Ishikawa (cell line): Measurements from ENCODE around the gene TRIM71.

Experiments
- CEBPB ChIP-seq: IDR thresholded peaks from 2 replicates; pipeline ENCODE4 v1.6.1; 2012
- CREB1 ChIP-seq: IDR thresholded peaks from 2 replicates; pipeline ENCODE4 v1.6.1; 2012; ENCODE audit warnings: low read depth
- EGR1 ChIP-seq: IDR thresholded peaks from 2 replicates; pipeline ENCODE4 v1.6.1; 2012
- EP300 ChIP-seq: IDR thresholded peaks from 2 replicates; pipeline ENCODE4 v1.6.1; 2012; ENCODE audit warnings: borderline replicate concordance
- FOXM1 ChIP-seq: IDR thresholded peaks from 2 replicates; pipeline ENCODE4 v1.6.1; 2012; ENCODE audit warnings: low read depth, borderline replicate concordance
- MAX ChIP-seq: IDR thresholded peaks from 2 replicates; pipeline ENCODE4 v1.6.1; 2012
- NFIC ChIP-seq: IDR thresholded peaks from 2 replicates; pipeline ENCODE4 v1.6.1; 2012
- RAD21 ChIP-seq: IDR thresholded peaks from 2 replicates; pipeline ENCODE4 v1.6.1; 2012; ENCODE audit warnings: low read depth
- REST ChIP-seq: IDR thresholded peaks from 2 replicates; pipeline ENCODE4 v1.6.1; 2012; ENCODE audit warnings: low read depth, mild to moderate bottlenecking
- TAF1 ChIP-seq: IDR thresholded peaks from 2 replicates; pipeline ENCODE4 v1.6.1; 2012; ENCODE audit warnings: low read depth, mild to moderate bottlenecking
- TCF12 ChIP-seq: IDR thresholded peaks from 2 replicates; pipeline ENCODE4 v1.6.1; 2012; ENCODE audit warnings: low read depth
- TEAD4 ChIP-seq: IDR thresholded peaks from 2 replicates; pipeline ENCODE4 v1.6.1; 2012
- USF1 ChIP-seq: IDR thresholded peaks from 2 replicates; pipeline ENCODE4 v1.6.1; 2012
- YY1 ChIP-seq: IDR thresholded peaks from 2 replicates; pipeline ENCODE4 v1.6.1; 2012; ENCODE audit warnings: low read depth
- ZBTB7A ChIP-seq: IDR thresholded peaks from 2 replicates; pipeline ENCODE4 v1.6.1; 2012; ENCODE audit warnings: low read depth

The TRIM71 gene

GRCh38 chr3:32909999-32910398 lies 92.2 kb downstream of the TRIM71 start:
- TF ChIP-seq YY1 (no peak), CEBPB (no peak), ZBTB7A (no peak)

GRCh38 chr3:32910954-32911353 lies 93.2 kb downstream of the TRIM71 start:
- TF ChIP-seq TEAD4 (no peak), ZBTB7A (no peak), TAF1 (no peak), NFIC (no peak), CEBPB (no peak), TCF12 (no peak)

- no peak for TF ChIP-seq TAF1
- no peak for TF ChIP-seq ZBTB7A
- no peak for TF ChIP-seq RAD21
- TF ChIP-seq YY1: no peak
- TF ChIP-seq REST: no peak
- no peak for TF ChIP-seq USF1
- TF ChIP-seq FOXM1: no peak
Measured at GRCh38 chr3:32912046-32912445, 94.2 kb downstream of the TRIM71 start.

- TF ChIP-seq RAD21: no peak
- no peak for TF ChIP-seq TEAD4
- TF ChIP-seq TCF12: no peak
- TF ChIP-seq USF1: no peak
- TF ChIP-seq EGR1: no peak
- TF ChIP-seq TAF1: no peak
- TF ChIP-seq NFIC: no peak
- no peak for TF ChIP-seq YY1
- no peak for TF ChIP-seq EP300
- no peak for TF ChIP-seq MAX
- no peak for TF ChIP-seq CEBPB
- TF ChIP-seq FOXM1: no peak
- TF ChIP-seq ZBTB7A: no peak
Measured at GRCh38 chr3:32913790-32914446, 96.1 kb downstream of the TRIM71 start.

GRCh38 chr3:32919920-32920319 lies 102.1 kb downstream of the TRIM71 start:
- TF ChIP-seq TAF1 (no peak), RAD21 (no peak), TEAD4 (no peak), FOXM1 (no peak), TCF12 (no peak), MAX (no peak), CREB1 (no peak), NFIC (no peak), EGR1 (no peak)

GRCh38 chr3:32922078-32922477 lies 104.3 kb downstream of the TRIM71 start:
- TF ChIP-seq EGR1 (no peak), YY1 (no peak), MAX (no peak), EP300 (no peak), NFIC (no peak), ZBTB7A (no peak), CEBPB (no peak), FOXM1 (no peak), USF1 (no peak)

- no peak for TF ChIP-seq FOXM1
- no peak for TF ChIP-seq CEBPB
Measured at GRCh38 chr3:32930161-32930560, 112.4 kb downstream of the TRIM71 start.
